GM21619 (cell line): ENCODE measurements around the gene CELA2B.
"Not testable (repeated sequence)": the region's sequence is repeated elsewhere in the genome, so short reads cannot be mapped to it uniquely, and the experiment has no call there.

Experiments
- ATAC-seq: cut with Tn5 transposase; IDR thresholded peaks from one replicate; pipeline ENCODE4 v1.9.1; 2021; ENCODE audit not compliant: unreplicated experiment

CELA2B gene

DNA sequence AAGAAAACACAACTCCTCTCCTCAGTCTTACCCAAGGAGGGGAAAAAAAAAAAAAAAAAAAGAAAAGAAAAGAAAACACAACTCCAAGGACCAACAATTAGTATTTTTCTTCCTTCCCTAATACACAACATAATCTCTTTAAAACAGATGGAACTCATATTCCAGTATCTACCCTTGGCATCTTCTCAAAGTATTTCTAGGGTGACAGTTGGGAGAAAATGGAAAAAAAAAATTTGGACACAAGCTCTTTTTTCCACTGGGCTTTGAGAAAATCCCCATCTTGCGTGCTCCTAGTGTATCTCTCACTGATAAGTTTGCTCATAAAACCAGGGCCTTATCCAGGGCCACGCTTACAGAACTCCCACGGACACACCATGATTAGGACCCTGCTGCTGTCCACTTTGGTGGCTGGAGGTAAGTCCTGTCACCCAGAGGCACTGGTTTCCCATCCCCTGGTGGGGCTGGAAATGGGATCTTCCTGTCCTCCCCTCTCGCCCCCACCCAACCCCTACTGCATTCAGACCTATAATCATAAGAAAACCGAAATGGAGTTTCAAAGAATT is at the start of gene CELA2B:
Gene CELA2B, plus strand, starts transcription at position 353 of the 563 bp plus-strand sequence. Its CDS starts 22 bp downstream, at position 375.
- ATAC-seq = no peak

GRCh38 chr1:15426492-15427279 is 49.2 kb upstream of the CELA2B start:
- no peak for ATAC-seq

DNA sequence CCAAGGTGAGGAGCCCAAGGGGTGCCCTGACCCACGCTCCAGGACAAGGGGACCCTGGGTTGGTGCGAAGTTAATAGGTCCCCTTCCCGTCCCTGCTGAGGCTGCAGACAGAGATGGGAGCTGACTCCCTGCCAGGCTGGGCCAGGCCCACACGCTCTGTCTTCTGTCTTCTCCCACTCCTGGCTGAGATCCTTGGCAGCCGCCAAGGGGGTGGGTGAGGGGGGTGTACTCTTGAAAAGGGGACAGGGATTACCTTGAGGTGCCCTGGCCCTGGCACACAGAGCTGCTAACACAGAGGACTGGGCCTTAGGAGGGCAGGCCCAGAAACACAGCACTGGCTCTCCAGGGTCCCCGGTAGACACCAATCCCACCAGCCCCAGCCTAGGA is 48.6 kb upstream of the CELA2B start:
- no peak for ATAC-seq

DNA sequence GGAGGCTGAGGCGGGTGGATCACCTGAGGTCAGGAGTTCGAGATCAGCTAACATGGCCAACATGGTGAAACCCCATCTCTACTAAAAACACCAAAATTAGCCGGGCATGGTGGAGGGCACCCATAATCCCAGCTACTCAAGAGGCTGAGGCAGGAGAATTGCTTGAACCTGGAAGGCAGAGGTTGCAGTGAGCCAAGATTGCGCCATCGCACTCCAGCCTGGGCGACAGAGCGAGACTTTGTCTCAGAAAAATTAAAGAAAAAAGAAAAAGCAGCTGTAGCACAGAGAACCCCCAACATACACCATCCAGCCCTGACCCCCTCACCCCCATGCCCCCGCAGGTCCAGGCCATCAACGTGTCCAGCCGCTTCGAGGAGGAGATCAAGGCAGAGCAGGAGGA is 47.7 kb upstream of the CELA2B start:
- not testable (repeated sequence) for ATAC-seq

GRCh38 chr1:15428815-15429435 is 47.0 kb upstream of the CELA2B start:
- no peak for ATAC-seq

GRCh38 chr1:15429701-15430149 is 46.2 kb upstream of the CELA2B start:
- ATAC-seq = no peak

GRCh38 chr1:15430787-15431570 is 44.9 kb upstream of the CELA2B start:
- no peak for ATAC-seq

DNA sequence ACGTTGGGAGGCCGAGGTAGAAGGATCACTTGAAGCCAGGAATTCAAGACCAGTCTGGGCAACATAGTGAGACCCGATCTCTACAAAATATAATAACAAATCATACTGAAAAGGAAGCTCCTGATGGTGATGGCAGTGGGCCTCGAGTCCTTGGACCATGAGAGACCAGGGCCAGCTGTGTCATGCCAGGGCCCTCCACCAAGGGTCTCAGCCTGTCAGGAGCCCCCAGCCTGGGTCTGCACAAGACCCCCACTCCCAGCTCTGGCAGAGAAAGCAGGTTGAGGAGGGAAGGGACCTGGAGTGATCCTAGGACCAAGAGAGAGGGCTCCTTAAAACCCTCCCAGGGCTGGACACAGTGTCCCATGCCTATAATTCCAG is 44.3 kb upstream of the CELA2B start:
- ATAC-seq = no peak

DNA sequence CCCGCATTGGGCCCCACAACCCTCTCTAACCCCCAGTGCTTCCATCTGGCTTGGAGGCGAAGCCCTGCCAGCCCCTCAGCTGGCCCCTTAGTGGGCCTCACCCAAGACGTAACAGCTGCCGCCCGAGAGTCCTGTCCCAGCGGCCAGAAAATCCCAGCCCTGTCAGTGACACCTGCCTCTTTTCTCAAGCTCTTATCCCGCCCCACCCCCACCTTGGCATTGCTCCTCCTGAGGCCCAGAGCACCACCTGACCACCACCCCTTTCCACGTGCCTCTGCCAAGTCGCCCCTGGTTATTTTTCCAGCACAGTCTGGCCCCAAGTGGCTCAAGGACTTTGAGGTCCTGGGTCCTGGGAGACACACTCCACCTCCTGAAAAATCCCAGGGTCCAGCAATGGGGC is 43.6 kb upstream of the CELA2B start:
- no peak for ATAC-seq

DNA sequence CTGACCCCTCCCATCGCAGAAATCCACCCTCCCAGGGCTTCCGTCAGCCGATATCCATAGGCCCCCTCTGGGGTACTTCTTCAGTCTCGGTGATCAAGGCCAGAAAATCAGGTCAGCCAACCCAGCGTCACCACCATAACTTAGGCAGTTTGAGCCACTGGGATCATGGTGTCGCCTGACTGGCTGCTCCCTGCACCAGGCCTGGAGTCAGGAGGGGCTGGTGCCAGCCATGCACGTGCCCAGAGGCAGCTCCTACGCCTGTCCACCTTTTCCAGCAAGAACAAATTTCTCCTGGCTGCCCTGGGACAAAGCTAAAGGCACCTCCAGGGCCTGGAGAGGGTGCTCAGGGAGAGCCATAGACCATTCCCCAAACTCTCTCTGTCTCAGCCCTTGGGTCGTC is 42.4 kb upstream of the CELA2B start:
- no peak for ATAC-seq

- not testable (repeated sequence) for ATAC-seq
Measured at GRCh38 chr1:15434739-15435138, 41.2 kb upstream of the CELA2B start.

DNA sequence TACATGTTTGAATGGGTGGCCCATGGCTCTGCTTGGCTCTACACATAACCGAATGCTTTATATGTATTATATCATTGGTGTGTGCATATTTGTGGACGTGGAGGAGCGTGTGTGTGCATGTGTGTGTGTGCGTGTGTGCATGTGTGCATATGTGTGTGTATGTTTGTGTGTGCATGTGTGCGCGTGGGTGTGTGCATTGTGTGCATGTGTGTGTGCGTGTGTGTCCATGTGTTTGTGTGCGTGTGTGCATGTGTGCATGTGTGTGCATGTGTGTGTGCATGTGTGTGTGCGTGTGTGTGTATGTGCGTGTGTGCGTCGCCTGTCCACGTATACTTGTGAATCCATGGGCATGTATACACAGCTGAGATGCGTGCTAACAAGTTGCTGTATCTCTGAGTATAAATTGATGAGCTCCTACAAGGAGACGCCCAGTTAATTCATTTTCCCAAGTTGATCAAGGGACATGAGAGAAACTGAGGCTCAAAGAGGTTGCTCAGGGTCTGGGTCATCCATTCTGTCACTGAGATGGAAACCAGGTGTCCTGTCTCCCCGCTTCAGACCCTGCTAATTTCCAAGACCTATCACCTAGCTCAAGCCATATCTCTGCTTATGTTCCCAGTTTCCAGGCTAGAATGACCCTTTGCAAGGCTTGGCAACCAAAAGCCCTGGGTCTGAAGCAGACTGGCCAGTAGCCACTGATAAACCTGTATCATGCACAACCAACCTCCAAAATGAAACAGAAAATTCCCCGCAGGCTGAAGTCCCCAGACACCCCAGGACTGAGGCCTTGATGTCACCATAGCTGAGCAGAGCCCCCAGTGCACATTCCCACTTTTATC is 40.4 kb upstream of the CELA2B start:
- ATAC-seq = no peak

GRCh38 chr1:15436881-15437442 is 38.9 kb upstream of the CELA2B start:
- ATAC-seq = no peak

- no peak for ATAC-seq
Measured at GRCh38 chr1:15439325-15439724, 36.6 kb upstream of the CELA2B start.

- no peak for ATAC-seq
Measured at GRCh38 chr1:15440357-15440756, 35.5 kb upstream of the CELA2B start.

DNA sequence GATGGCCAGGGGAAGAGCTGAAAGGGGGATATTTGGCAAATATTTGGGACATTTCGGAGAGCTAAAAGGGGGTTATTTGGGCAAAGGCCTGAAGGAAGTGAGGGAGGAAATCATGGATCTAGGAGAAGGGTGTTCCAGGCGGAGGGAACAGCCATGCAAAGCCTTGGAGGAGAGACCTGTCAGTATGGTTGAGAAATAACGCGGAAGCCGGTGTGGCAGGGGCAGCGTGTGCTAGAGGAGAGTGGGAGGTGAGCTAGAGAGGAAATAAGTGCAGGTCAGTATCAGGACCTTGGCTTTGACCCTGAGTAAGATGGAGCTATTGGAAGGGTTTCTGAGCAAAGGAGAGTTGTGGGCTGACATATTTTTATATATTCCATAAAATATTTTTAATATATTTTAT is 34.7 kb upstream of the CELA2B start:
- ATAC-seq = no peak

DNA sequence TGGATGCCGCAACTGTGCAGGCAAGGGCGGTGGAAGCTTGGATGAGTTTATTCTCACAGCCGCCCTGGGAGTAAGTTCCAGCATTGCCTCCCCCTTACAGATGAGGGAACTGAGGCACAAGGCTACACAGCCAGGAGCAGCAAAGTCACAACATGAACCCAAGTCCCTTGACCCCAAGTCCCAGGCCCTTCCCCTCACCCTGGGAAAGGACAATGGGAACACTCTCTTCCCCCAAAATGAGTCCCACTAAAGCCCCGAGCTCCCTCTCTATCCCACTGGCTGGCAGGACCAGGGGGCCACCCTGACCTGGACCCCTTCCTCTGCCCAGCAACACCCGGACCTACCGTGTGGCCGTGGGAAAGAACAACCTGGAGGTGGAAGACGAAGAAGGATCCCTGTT is 33.8 kb upstream of the CELA2B start:
- ATAC-seq = no peak

DNA sequence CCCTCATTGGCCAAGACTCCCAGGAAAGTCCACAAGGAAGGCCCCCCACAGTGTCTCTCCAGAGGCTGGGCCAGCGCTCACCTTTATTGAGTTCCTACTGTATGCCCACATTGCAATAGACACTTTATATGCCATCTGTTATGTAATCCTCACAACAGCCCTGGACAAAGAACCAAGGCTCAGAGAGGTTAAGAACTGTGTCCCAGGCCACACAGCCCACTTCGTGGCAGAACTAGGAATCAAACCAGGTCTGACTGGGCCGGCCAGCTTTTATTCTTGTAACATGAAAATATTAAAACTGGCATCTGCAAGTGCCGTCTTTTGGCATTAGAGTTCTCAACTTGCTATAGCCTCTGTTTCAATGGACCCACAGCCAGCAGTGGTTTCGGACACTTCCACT is 33.1 kb upstream of the CELA2B start:
- ATAC-seq = no peak

GRCh38 chr1:15443281-15443680 is 32.6 kb upstream of the CELA2B start:
- no peak for ATAC-seq
